Breast epithelium (tissue), 3 donors: ENCODE data around the gene HSPA12B.

Source experiments
- CTCF ChIP-seq, 3 donors: fragments of 450-650 bp; IDR thresholded peaks; one replicate each; pipeline ENCODE4 v1.5.1; 2016 to 2017; ENCODE audit warnings: antibody characterized with exemption in 3 of 3, mild to moderate bottlenecking in 3 of 3, moderate library complexity in 3 of 3
- POLR2A ChIP-seq: fragments of 450-650 bp; IDR thresholded peaks from one replicate; pipeline ENCODE4 v1.6.1; 2016; ENCODE audit warnings: antibody characterized with exemption, mild to moderate bottlenecking, moderate library complexity
- POLR2AphosphoS5 ChIP-seq, 3 donors: sonication (generic); formaldehyde crosslinking; IDR thresholded peaks; one replicate each; pipeline ENCODE4 v1.6.1; 2017; ENCODE audit warnings: antibody characterized with exemption in 3 of 3

GRCh38 chr20:3795511-3796468, 63.3 kb downstream of the HSPA12B start, which contains the start of gene CDC25B:
- TF ChIP-seq CTCF (IDR thresholded peaks at IDR 0.05) (peak; percentile 74 to 83 (median 75)), POLR2A (peak; percentile 15), POLR2AphosphoS5 (IDR thresholded peaks at IDR 0.05) (peak; percentile 84 to 93 (median 84))
